Cardiac atrium fibroblast (primary cell): ENCODE results near the gene GNPTG. TPM values are rescaled to one million over a fixed set of nuclear protein-coding genes. Genes with fewer than 3 reads are reported as not detected.

ENCODE experiments used
- total RNA-seq: library from RNA; depleted of rRNA; stranded (reverse); fragments of >200 nt; gene quantifications from 2 replicates; pipeline ENCODE4 v1.2.3, GENCODE V29; 2015

The GNPTG gene
- 67.3 and 73.7 TPM in 2 replicates for total RNA-seq

DNA sequence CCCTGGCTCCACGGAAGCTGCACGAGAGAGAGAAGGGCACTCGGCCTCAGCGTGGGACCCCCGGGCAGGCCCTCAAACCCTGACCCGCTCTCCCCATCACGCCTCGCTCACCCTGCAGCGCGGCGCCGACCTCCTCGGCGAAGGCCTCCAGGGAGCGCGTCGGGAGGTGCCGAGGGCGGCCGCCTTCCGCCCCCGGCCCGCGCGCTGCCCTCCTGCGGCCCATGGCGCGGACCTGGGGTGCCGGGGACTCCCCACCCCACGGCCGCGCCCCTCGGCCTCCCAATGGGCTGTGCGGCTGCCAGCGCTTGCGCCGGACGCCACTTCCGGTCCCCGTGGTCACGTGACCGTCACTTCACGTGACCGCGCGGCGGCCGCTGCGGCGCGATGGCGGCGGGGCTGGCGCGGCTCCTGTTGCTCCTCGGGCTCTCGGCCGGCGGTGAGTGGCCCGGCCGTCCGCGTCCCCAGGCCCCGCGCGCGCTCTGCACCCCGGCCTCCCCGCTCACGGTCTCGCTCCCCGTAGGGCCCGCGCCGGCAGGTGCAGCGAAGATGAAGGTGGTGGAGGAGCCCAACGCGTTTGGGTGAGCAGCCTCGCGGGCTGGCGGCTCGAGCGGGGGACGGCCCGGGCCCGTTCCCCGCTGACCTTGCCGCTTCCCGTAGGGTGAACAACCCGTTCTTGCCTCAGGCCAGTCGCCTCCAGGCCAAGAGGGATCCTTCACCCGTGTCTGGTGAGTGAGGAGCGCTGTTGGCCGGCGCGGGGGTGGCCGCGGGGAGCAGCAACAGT lies at the start of gene GNPTG, which contains the start of gene TSR3:
GNPTG (plus strand) TSS at position 350 of the 781 bp plus-strand sequence; CDS start at position 385, 35 bp downstream.
TSR3 (minus strand) TSS at position 297 of the 781 bp plus-strand sequence; CDS start at position 223, 74 bp downstream.

DNA sequence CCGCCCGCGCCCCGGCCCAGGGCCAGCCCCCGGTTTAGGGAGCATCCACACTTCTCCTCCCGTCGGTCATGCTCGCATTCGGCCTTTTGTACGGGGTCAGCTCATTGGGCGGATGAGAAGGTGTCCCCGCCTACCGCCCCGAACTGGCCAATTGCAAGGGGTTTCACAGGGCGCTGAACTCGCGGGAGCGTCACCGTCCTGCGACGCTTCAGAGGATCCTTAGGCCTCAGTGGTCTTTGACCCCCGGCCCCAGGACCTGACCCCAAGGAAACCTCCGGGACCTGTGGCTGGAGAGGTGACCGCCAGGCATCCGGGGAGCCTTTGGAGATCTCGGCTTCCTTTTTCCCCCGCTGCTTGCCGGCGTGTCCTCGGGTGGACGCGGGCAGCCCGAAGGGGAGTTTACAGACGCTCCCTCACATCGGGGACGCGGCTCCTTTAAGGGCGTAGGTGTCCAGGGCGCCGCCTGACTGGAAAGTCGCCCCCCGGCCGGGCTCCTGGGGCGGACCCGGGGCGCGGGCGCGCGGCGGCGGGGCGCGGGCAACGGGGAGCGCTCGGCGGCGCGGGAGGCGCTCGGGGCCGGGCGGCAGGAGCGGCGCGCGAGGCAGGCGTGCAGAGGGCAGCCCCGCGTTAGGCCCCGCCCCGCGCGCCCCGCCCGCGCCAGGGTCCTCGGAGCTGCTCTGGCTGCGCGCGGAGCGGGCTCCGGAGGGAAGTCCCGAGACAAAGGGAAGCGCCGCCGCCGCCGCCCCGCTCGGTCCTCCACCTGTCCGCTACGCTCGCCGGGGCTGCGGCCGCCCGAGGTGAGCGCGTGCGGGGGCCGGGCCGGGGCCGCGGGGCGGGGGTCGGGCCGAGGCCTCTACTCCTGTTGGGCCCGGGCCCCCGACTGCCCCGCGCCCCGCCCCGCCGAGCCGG lies 42.5 kb upstream of the GNPTG start, which contains the start of gene UBE2I:
UBE2I (plus strand) TSS at position 660 of the 909 bp plus-strand sequence. CDS start 4,395 bp downstream, outside the sequence.

DNA sequence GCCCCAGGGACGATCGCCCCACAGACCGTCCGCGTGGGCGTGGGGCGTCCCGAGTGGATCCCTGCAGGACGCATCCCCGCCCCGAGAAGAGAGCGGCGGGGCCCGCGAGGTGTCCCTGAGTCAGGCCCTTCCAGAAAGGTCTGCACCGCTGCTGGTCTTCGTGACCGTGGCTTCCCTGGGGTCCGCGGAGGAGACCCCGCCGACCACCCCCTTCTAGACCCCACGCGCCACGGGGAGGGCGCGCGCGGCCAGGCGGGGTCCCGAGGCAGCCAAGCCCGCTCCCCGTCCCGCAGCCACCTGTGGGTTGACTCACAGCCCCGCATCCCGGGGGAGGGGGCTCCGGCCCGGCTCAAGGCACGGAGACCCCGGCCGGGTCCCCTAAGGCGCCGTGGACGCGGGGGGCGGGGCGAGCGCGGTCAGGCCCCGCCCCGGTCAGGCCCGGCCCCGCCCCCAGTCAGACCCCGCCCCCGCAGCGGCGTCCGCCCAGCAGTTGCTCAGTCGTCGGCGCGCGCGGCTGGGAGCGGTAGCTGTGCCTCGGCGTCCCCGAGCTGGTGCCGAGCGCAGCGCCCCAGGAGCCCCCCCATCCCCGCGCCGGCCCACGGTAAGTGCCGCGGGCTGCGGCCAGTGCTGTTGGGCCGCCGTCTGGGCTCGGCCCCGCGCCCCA lies 18.4 kb upstream of the GNPTG start, which contains the start of gene BAIAP3:
BAIAP3 (plus strand) TSS at position 497 of the 664 bp plus-strand sequence. CDS start 4,905 bp downstream, outside the sequence.

Other genes starting within 250 kb of the GNPTG start
- gene CACNA1H, start 198.8 kb upstream of the GNPTG start, total RNA-seq: 0.81 and 1.1 TPM in 2 replicates
- not detected in 2 replicates for gene TPSG1, start 126.7 kb upstream of the GNPTG start, total RNA-seq
- gene TPSB2, start 121.7 kb upstream of the GNPTG start, total RNA-seq: not detected in 2 replicates
- gene TPSAB1, start 111.2 kb upstream of the GNPTG start, total RNA-seq: not detected in 2 replicates
- gene TPSD1, start 95.9 kb upstream of the GNPTG start, total RNA-seq: not detected in 2 replicates
- 38.5 and 48.8 TPM in 2 replicates for gene UBE2I, start 42.3 kb upstream of the GNPTG start, total RNA-seq
- 1.8 and 4.7 TPM in 2 replicates for gene BAIAP3, start 18.3 kb upstream of the GNPTG start, total RNA-seq
- 63.0 and 88.6 TPM in 2 replicates for gene TSR3, start 53 bp upstream of the GNPTG start, total RNA-seq
- gene UNKL, start 62.8 kb downstream of the GNPTG start, total RNA-seq: 23.3 and 27.6 TPM in 2 replicates
- gene UQCC4, start 68.8 kb downstream of the GNPTG start, total RNA-seq: 15.2 and 18.0 TPM in 2 replicates
- gene PERCC1, start 79.1 kb downstream of the GNPTG start, total RNA-seq: not detected in 2 replicates
- gene CCDC154, start 92.6 kb downstream of the GNPTG start, total RNA-seq: not detected in 2 replicates
- gene CLCN7, start 123.1 kb downstream of the GNPTG start, total RNA-seq: 33.6 and 39.5 TPM in 2 replicates
- gene PTX4, start 137.0 kb downstream of the GNPTG start, total RNA-seq: not detected in 2 replicates
- 6.3 and 13.9 TPM in 2 replicates for gene TELO2, start 141.4 kb downstream of the GNPTG start, total RNA-seq
- gene TMEM204, start 181.7 kb downstream of the GNPTG start, total RNA-seq: 28.8 and 34.3 TPM in 2 replicates